Uterus (tissue), 4 donors: ENCODE measurements around the gene CAPN1. TPM values are rescaled to one million over a fixed set of nuclear protein-coding genes. Genes with fewer than 3 reads are reported as not detected.

Experiments used
- DNase-seq, 2 donors: peaks; one replicate each; pipeline ENCODE4 v3.0.0-alpha.2; 2019 to 2020
- H3K27ac ChIP-seq, 2 donors: fragments of 200-600 bp; sonication (generic); 1 replicate in 1 of 2; 2 replicates in 1 of 2; pipeline ENCODE4 v1.5.1; 2016 to 2018
- H3K27me3 ChIP-seq, 2 donors: fragments of 200-600 bp; sonication (generic); one replicate each; pipeline ENCODE4 v1.5.1; 2018 to 2019; ENCODE audit warnings: control low read depth in 1 of 2
- H3K36me3 ChIP-seq, 2 donors: fragments of 200-600 bp; sonication (generic); one replicate each; pipeline ENCODE4 v1.5.1; 2019; ENCODE audit warnings: control low read depth in 1 of 2
- H3K4me1 ChIP-seq, 2 donors: fragments of 200-600 bp; sonication (generic); one replicate each; pipeline ENCODE4 v1.5.1; 2018 to 2019; ENCODE audit warnings: control low read depth in 1 of 2
- H3K4me3 ChIP-seq, 2 donors: fragments of 200-600 bp; sonication (generic); 1 replicate in 1 of 2; 2 replicates in 1 of 2; pipeline ENCODE4 v1.5.1; 2018 to 2019; ENCODE audit warnings: mild to moderate bottlenecking in 1 of 2
- H3K9me3 ChIP-seq, 2 donors: fragments of 200-600 bp; sonication (generic); one replicate each; pipeline ENCODE4 v1.5.1; 2019; ENCODE audit warnings: control low read depth in 1 of 2
- CTCF ChIP-seq, 4 experiments: fragments of 200-600 bp in 2 of 4; fragments of 450-650 bp in 2 of 4; sonication (generic) in 2 of 4; IDR thresholded peaks; one replicate each; pipeline ENCODE4 v1.5.1; 2016 to 2019; ENCODE audit warnings: antibody characterized with exemption in 4 of 4, mild to moderate bottlenecking in 2 of 4, moderate library complexity in 1 of 4
- POLR2A ChIP-seq, 2 donors: fragments of 450-650 bp; IDR thresholded peaks; one replicate each; pipeline ENCODE4 v1.6.1; 2016; ENCODE audit warnings: antibody characterized with exemption in 2 of 2, mild to moderate bottlenecking in 1 of 2, moderate library complexity in 1 of 2
- intact Hi-C: fragments of 100-400 bp; cut with DNase I; formaldehyde crosslinking; loops from one replicate; pipeline ENCODE4 v1.15.1; 2023; ENCODE audit warnings: low total_unique reads
- total RNA-seq, 4 donors: library from RNA; depleted of rRNA in 3 of 4; stranded (reverse); fragments of >200 nt in 3 of 4; gene quantifications; one replicate each; pipeline versions ENCODE4 v1.1.0 to v1.2.4, GENCODE V29; 2014 to 2023
- donor health status: DM: yes; HTN: yes; CAD: no.

The CAPN1 gene
- total RNA-seq, 4 donors from 2014 or later, result 122 to 174 (median 157) TPM

GRCh38 chr11:65152122-65152521 lies 29.6 kb upstream of the CAPN1 start:
- Histone ChIP-seq H3K27me3 (no peaks in the 10 kb centered on the region), H3K9me3 (no peaks in the 10 kb centered on the region), H3K4me1 (no peaks in the 10 kb centered on the region), H3K4me3 (no peak overlapping the region), H3K27ac (no peak overlapping the region), H3K36me3 (no peaks in the 10 kb centered on the region)
- intact Hi-C loops, result no loop called here
- TF ChIP-seq CTCF (IDR thresholded peaks at IDR 0.05) (no peak), POLR2A (IDR thresholded peaks at IDR 0.05) (no peak)
- no peak for DNase-seq

GRCh38 chr11:65156256-65156655 lies 25.5 kb upstream of the CAPN1 start:
- no peaks in the 10 kb centered on the region for H3K9me3 ChIP-seq
- H3K27me3 ChIP-seq, result no peaks in the 10 kb centered on the region
- no peaks in the 10 kb centered on the region for H3K36me3 ChIP-seq
- no peak overlapping the region for H3K27ac ChIP-seq
- intact Hi-C loops, result no loop called here
- H3K4me1 ChIP-seq, result no peaks in the 10 kb centered on the region
- no peak for DNase-seq
- no peak overlapping the region for H3K4me3 ChIP-seq
- no peak for TF ChIP-seq CTCF (IDR thresholded peaks at IDR 0.05)
- TF ChIP-seq POLR2A (IDR thresholded peaks at IDR 0.05), result no peak

GRCh38 chr11:65156926-65157325 lies 24.8 kb upstream of the CAPN1 start:
- Histone ChIP-seq H3K27me3 (no peaks in the 10 kb centered on the region), H3K4me1 (no peaks in the 10 kb centered on the region), H3K27ac (no peak overlapping the region), H3K36me3 (no peaks in the 10 kb centered on the region), H3K9me3 (no peaks in the 10 kb centered on the region), H3K4me3 (no peak overlapping the region)
- intact Hi-C loops, result no loop called here
- DNase-seq, result no peak
- TF ChIP-seq POLR2A (IDR thresholded peaks at IDR 0.05), result no peak
- no peak for TF ChIP-seq CTCF (IDR thresholded peaks at IDR 0.05)

- DNase-seq, result no peak
- no peaks in the 10 kb centered on the region for H3K36me3 ChIP-seq
- H3K27me3 ChIP-seq, result no peaks in the 10 kb centered on the region
- TF ChIP-seq POLR2A (IDR thresholded peaks at IDR 0.05) (no peak), CTCF (IDR thresholded peaks at IDR 0.05) (no peak)
- no peak overlapping the region for H3K27ac ChIP-seq
- H3K4me1 ChIP-seq, result no peaks in the 10 kb centered on the region
- intact Hi-C loops, result no loop called here
- no peaks in the 10 kb centered on the region for H3K9me3 ChIP-seq
- no peak overlapping the region for H3K4me3 ChIP-seq
These were observed 24.4 kb upstream of the CAPN1 start for GRCh38 chr11:65157336-65157735.

GRCh38 chr11:65159012-65159411 lies 22.7 kb upstream of the CAPN1 start:
- no peak for DNase-seq
- TF ChIP-seq CTCF (IDR thresholded peaks at IDR 0.05) (no peak), POLR2A (IDR thresholded peaks at IDR 0.05) (no peak)

More at GRCh38 chr11:65159012-65159411, 22.7 kb upstream of the CAPN1 start:
- H3K36me3 ChIP-seq, result no peaks in the 10 kb centered on the region
- intact Hi-C loops, result no loop called here
- H3K4me1 ChIP-seq, result no peaks in the 10 kb centered on the region
- no peaks in the 10 kb centered on the region for H3K27me3 ChIP-seq
- no peak overlapping the region for H3K4me3 ChIP-seq
- no peak overlapping the region for H3K27ac ChIP-seq
- no peaks in the 10 kb centered on the region for H3K9me3 ChIP-seq
